Measurements from ENCODE around the gene PAX7.
"Not testable (repeated sequence)": the region's sequence is repeated elsewhere in the genome, so short reads cannot be mapped to it uniquely, and the experiment has no call there.

PAX7 gene

GRCh38 chr1:18630511-18631495, at the start of gene PAX7:
Gene PAX7, plus strand, starts transcription at chr1:18630846. Its CDS starts 758 bp downstream, at chr1:18631604.
- Histone ChIP-seq H3K4me3 (ENCODE audit: low read depth in 1 of 2, low read length in 2 of 2) (no peak within 1 kb of the TSS), H3K9me3 (ENCODE audit: low read length) (no peaks in the 10 kb centered on the region), H3K36me3 (ENCODE audit: insufficient read depth, low read length) (no peaks in the 10 kb centered on the region), H3K27ac (ENCODE audit: low read depth, low read length) (no peak within 1 kb of the TSS), H3K4me1 (ENCODE audit: insufficient read depth, low read length) (peaks cover 4% of the 10 kb centered on the region), H3K9ac (ENCODE audit: low read length) (no peak within 1 kb of the TSS), H3K27me3 (ENCODE audit: control insufficient read depth in 1 of 2, insufficient read depth in 2 of 2, low read length in 2 of 2) (peaks cover 43 to 88% of the 10 kb centered on the region in 2 donors)

- no peaks in the 10 kb centered on the region for H3K9me3 ChIP-seq (ENCODE audit: low read length)
- H3K4me3 ChIP-seq (ENCODE audit: low read depth in 1 of 2, low read length in 2 of 2), result no peak overlapping the region
- peaks cover 10% of the 10 kb centered on the region for H3K4me1 ChIP-seq (ENCODE audit: insufficient read depth, low read length)
- no peak overlapping the region for H3K27ac ChIP-seq (ENCODE audit: low read depth, low read length)
- peaks cover 7 to 18% of the 10 kb centered on the region in 2 donors for H3K27me3 ChIP-seq (ENCODE audit: control insufficient read depth in 1 of 2, insufficient read depth in 2 of 2, low read length in 2 of 2)
- H3K9ac ChIP-seq (ENCODE audit: low read length), result no peak overlapping the region
- no peaks in the 10 kb centered on the region for H3K36me3 ChIP-seq (ENCODE audit: insufficient read depth, low read length)
These were observed 49.2 kb upstream of the PAX7 start for GRCh38 chr1:18581420-18581880.

GRCh38 chr1:18582890-18583289, 47.8 kb upstream of the PAX7 start:
- peaks cover 7 to 18% of the 10 kb centered on the region in 2 donors for H3K27me3 ChIP-seq (ENCODE audit: control insufficient read depth in 1 of 2, insufficient read depth in 2 of 2, low read length in 2 of 2)
- H3K4me3 ChIP-seq (ENCODE audit: low read depth in 1 of 2, low read length in 2 of 2), result no peak overlapping the region
- no peaks in the 10 kb centered on the region for H3K9me3 ChIP-seq (ENCODE audit: low read length)
- H3K9ac ChIP-seq (ENCODE audit: low read length), result no peak overlapping the region
- H3K27ac ChIP-seq (ENCODE audit: low read depth, low read length), result no peak overlapping the region
- H3K4me1 ChIP-seq (ENCODE audit: insufficient read depth, low read length), result peaks cover 10% of the 10 kb centered on the region
- H3K36me3 ChIP-seq (ENCODE audit: insufficient read depth, low read length), result no peaks in the 10 kb centered on the region

GRCh38 chr1:18583326-18583941, 47.2 kb upstream of the PAX7 start:
- no peaks in the 10 kb centered on the region for H3K36me3 ChIP-seq (ENCODE audit: insufficient read depth, low read length)
- H3K4me3 ChIP-seq (ENCODE audit: low read depth in 1 of 2, low read length in 2 of 2), result no peak overlapping the region
- no peaks in the 10 kb centered on the region for H3K9me3 ChIP-seq (ENCODE audit: low read length)
- H3K27me3 ChIP-seq (ENCODE audit: control insufficient read depth in 1 of 2, insufficient read depth in 2 of 2, low read length in 2 of 2), result peaks cover 7 to 18% of the 10 kb centered on the region in 2 donors
- H3K4me1 ChIP-seq (ENCODE audit: insufficient read depth, low read length), result peaks cover 10% of the 10 kb centered on the region
- no peak overlapping the region for H3K9ac ChIP-seq (ENCODE audit: low read length)
- H3K27ac ChIP-seq (ENCODE audit: low read depth, low read length), result no peak overlapping the region

GRCh38 chr1:18586016-18586415, 44.6 kb upstream of the PAX7 start:
- not testable (repeated sequence) for H3K4me3 ChIP-seq (ENCODE audit: low read depth in 1 of 2, low read length in 2 of 2); H3K27ac ChIP-seq (ENCODE audit: low read depth, low read length); H3K9ac ChIP-seq (ENCODE audit: low read length); H3K9me3 ChIP-seq (ENCODE audit: low read length); H3K36me3 ChIP-seq (ENCODE audit: insufficient read depth, low read length)
- Histone ChIP-seq H3K27me3 (ENCODE audit: control insufficient read depth in 1 of 2, insufficient read depth in 2 of 2, low read length in 2 of 2) (peaks cover 2 to 14% of the 10 kb centered on the region in 2 donors), H3K4me1 (ENCODE audit: insufficient read depth, low read length) (peaks cover 10% of the 10 kb centered on the region)

GRCh38 chr1:18588093-18588492, 42.6 kb upstream of the PAX7 start:
- Histone ChIP-seq H3K9me3 (ENCODE audit: low read length) (no peaks in the 10 kb centered on the region), H3K27ac (ENCODE audit: low read depth, low read length) (no peak overlapping the region), H3K36me3 (ENCODE audit: insufficient read depth, low read length) (no peaks in the 10 kb centered on the region), H3K27me3 (ENCODE audit: control insufficient read depth in 1 of 2, insufficient read depth in 2 of 2, low read length in 2 of 2) (no peaks in the 10 kb centered on the region), H3K4me1 (ENCODE audit: insufficient read depth, low read length) (peaks cover 10% of the 10 kb centered on the region), H3K9ac (ENCODE audit: low read length) (no peak overlapping the region), H3K4me3 (ENCODE audit: low read depth in 1 of 2, low read length in 2 of 2) (no peak overlapping the region)

GRCh38 chr1:18592368-18592767, 38.3 kb upstream of the PAX7 start:
- Histone ChIP-seq H3K36me3 (ENCODE audit: insufficient read depth, low read length) (no peaks in the 10 kb centered on the region), H3K4me3 (ENCODE audit: low read depth in 1 of 2, low read length in 2 of 2) (no peak overlapping the region), H3K4me1 (ENCODE audit: insufficient read depth, low read length) (no peaks in the 10 kb centered on the region), H3K27ac (ENCODE audit: low read depth, low read length) (no peak overlapping the region), H3K27me3 (ENCODE audit: control insufficient read depth in 1 of 2, insufficient read depth in 2 of 2, low read length in 2 of 2) (no peaks in the 10 kb centered on the region), H3K9me3 (ENCODE audit: low read length) (no peaks in the 10 kb centered on the region), H3K9ac (ENCODE audit: low read length) (no peak overlapping the region)

GRCh38 chr1:18597160-18598042, 33.2 kb upstream of the PAX7 start:
- H3K27me3 ChIP-seq (ENCODE audit: control insufficient read depth in 1 of 2, insufficient read depth in 2 of 2, low read length in 2 of 2), result peaks cover 0 to 11% of the 10 kb centered on the region in 2 donors
- no peak overlapping the region for H3K27ac ChIP-seq (ENCODE audit: low read depth, low read length)
- peaks cover 11% of the 10 kb centered on the region for H3K4me1 ChIP-seq (ENCODE audit: insufficient read depth, low read length)
- H3K9me3 ChIP-seq (ENCODE audit: low read length), result no peaks in the 10 kb centered on the region
- H3K9ac ChIP-seq (ENCODE audit: low read length), result no peak overlapping the region
- no peaks in the 10 kb centered on the region for H3K36me3 ChIP-seq (ENCODE audit: insufficient read depth, low read length)
- no peak overlapping the region for H3K4me3 ChIP-seq (ENCODE audit: low read depth in 1 of 2, low read length in 2 of 2)

GRCh38 chr1:18599086-18599485, 31.6 kb upstream of the PAX7 start:
- peaks cover 0 to 19% of the 10 kb centered on the region in 2 donors for H3K27me3 ChIP-seq (ENCODE audit: control insufficient read depth in 1 of 2, insufficient read depth in 2 of 2, low read length in 2 of 2)
- H3K9me3 ChIP-seq (ENCODE audit: low read length), result no peaks in the 10 kb centered on the region
- no peak overlapping the region for H3K27ac ChIP-seq (ENCODE audit: low read depth, low read length)
- H3K36me3 ChIP-seq (ENCODE audit: insufficient read depth, low read length), result no peaks in the 10 kb centered on the region
- no peak overlapping the region for H3K9ac ChIP-seq (ENCODE audit: low read length)
- peak overlapping the region in 1 of 2 donors; percentile 2 for H3K4me3 ChIP-seq (ENCODE audit: low read depth in 1 of 2, low read length in 2 of 2)
- peaks cover 11% of the 10 kb centered on the region for H3K4me1 ChIP-seq (ENCODE audit: insufficient read depth, low read length)

- no peak overlapping the region for H3K27ac ChIP-seq (ENCODE audit: low read depth, low read length)
- no peak overlapping the region for H3K9ac ChIP-seq (ENCODE audit: low read length)
- no peak overlapping the region for H3K4me3 ChIP-seq (ENCODE audit: low read depth in 1 of 2, low read length in 2 of 2)
- peaks cover 11% of the 10 kb centered on the region for H3K4me1 ChIP-seq (ENCODE audit: insufficient read depth, low read length)
- no peaks in the 10 kb centered on the region for H3K9me3 ChIP-seq (ENCODE audit: low read length)
- H3K36me3 ChIP-seq (ENCODE audit: insufficient read depth, low read length), result no peaks in the 10 kb centered on the region
- peaks cover 0 to 22% of the 10 kb centered on the region in 2 donors for H3K27me3 ChIP-seq (ENCODE audit: control insufficient read depth in 1 of 2, insufficient read depth in 2 of 2, low read length in 2 of 2)
These were observed 30.9 kb upstream of the PAX7 start for GRCh38 chr1:18599704-18600103.

Measured in muscle layer of colon (tissue), 2 donors.